Measurements from ENCODE around the gene GPBAR1.
"Not testable (repeated sequence)": the region's sequence is repeated elsewhere in the genome, so short reads cannot be mapped to it uniquely, and the experiment has no call there.

The GPBAR1 gene

DNA sequence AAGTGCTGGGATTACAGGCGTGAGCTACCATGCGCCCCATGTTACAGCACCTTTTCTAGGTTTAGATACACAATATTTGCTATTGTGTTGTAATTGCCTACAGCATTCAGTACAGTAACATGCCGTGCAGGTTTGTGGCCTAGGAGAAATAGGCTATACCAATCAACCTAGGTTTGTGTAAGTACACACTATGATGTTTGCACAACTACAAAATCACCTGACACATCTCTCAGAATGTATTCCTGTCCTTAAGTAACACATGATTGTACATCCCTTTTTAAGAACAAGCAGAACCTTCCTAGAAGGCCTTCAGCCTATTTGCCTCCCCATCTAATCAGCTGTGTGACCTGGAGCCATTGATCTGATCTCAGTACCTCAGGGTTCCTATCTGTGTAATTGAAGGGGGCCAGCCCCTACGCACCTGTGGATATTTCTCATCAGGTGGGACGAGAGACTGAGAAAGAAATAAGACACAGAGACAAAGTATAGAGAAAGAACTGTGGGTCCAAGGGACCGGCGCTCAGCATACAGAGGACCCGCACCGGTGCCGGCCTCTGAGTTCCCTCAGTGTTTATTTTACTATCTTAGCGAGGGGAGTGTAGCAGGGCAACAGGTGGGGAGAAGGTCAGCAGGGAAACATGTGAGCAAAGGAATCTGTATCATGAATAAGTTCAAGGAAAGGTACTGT lies 50.2 kb downstream of the GPBAR1 start:
- DNase-seq (ENCODE audit: low spot score), result no peak

DNA sequence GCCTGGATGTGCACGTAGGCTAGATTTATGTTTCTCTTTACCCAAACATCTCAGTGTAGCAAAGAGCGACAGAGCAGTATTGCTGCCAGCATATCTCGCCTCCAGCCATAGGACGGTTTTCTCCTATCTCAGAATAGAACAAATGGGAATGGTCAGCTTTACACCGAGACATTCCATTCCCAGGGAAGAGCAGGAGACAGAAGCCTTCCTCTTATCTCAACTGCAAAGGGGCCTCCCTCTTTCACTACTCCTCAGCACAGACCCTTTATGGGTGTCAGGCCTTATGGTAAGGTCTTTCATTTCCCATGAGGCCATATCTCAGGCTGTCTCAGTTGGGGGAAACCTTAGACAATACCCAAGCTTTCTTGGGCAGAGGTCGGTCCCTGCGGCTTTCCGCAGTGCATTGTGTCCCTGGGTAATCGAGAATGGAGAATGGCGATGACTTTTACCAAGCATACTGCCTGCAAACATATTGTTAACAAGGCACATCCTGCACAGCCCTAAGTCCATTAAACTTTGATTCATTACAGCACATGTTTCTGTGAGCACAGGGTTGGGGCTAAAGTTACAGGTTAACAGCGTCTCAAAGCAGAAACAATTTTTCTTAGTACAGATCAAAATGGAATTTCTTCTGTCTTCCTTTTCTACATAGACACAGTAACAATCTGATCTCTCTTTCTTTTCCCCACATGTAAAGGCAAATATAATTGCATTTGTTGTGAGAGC lies 50.9 kb downstream of the GPBAR1 start:
- DNase-seq (ENCODE audit: low spot score), result not testable (repeated sequence)

- DNase-seq (ENCODE audit: low spot score), result no peak
These were observed 51.5 kb downstream of the GPBAR1 start for GRCh38 chr2:218312267-218312756.

DNA sequence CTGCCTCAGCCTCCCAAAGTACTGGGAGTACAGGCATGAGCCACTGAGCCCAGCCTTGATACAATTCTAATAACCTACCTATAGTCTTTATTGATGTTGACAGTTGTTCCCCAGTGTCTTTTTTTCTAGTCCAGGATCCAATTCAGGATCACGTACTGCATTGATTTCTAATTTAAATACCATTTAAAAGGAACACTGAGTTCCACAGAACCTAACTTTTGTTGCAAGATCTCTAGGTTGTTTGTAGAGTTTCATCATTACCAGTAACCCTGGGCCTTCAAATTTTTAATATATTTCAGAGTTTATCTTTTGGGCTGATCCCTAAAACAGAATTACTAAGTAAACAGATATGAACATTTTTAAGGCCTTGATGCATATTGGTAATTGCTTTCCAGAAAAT lies 52.5 kb downstream of the GPBAR1 start:
- no peak for DNase-seq (ENCODE audit: low spot score)
